Epithelial cell of proximal tubule (primary cell): ENCODE results near the gene GPC2. TPM values are rescaled to one million over a fixed set of nuclear protein-coding genes. Genes with fewer than 3 reads are reported as not detected.
"Not testable (repeated sequence)": the region's sequence is repeated elsewhere in the genome, so short reads cannot be mapped to it uniquely, and the experiment has no call there.

ENCODE experiments used
- DNase-seq: peaks from one replicate; pipeline ENCODE4 v3.0.0-alpha.2; 2011; ENCODE audit warnings: low read depth
- H3K4me3 ChIP-seq: 2 replicates; pipeline ENCODE4 v1.5.1; 2011; ENCODE audit warnings: low read depth, mild to moderate bottlenecking, low read length
- CTCF ChIP-seq: conservative IDR thresholded peaks from 2 replicates; pipeline ENCODE4 v1.5.1; 2012; ENCODE audit warnings: low read depth, mild to moderate bottlenecking, low read length
- total RNA-seq: library from RNA; depleted of rRNA; stranded (reverse); fragments of >200 nt; gene quantifications from 2 replicates; pipeline ENCODE4 v1.2.3, GENCODE V29; 2015

The GPC2 gene
- total RNA-seq, 1 donor from 2014 or later, result 11.0 TPM

- no peak for DNase-seq
- no peak overlapping the region for H3K4me3 ChIP-seq
- no peak for TF ChIP-seq CTCF
Measured at GRCh38 chr7:100219271-100219737, 42.1 kb upstream of the GPC2 start.

GRCh38 chr7:100217934-100218333 is 40.8 kb upstream of the GPC2 start:
- not testable (repeated sequence) for DNase-seq, H3K4me3 ChIP-seq
- TF ChIP-seq CTCF, result peak; percentile 45

- no peak for DNase-seq
- no peak for TF ChIP-seq CTCF
- H3K4me3 ChIP-seq, result no peak overlapping the region
Measured at GRCh38 chr7:100215895-100216294, 38.7 kb upstream of the GPC2 start.

- DNase-seq, H3K4me3 ChIP-seq: not testable (repeated sequence)
Measured at GRCh38 chr7:100214356-100214755, 37.2 kb upstream of the GPC2 start.

- TF ChIP-seq CTCF, result no peak
- no peak overlapping the region for H3K4me3 ChIP-seq
- no peak for DNase-seq
Measured at GRCh38 chr7:100213672-100214071, 36.5 kb upstream of the GPC2 start.

- TF ChIP-seq CTCF, result no peak
- no peak for DNase-seq
- H3K4me3 ChIP-seq, result no peak overlapping the region
Measured at GRCh38 chr7:100212631-100213286, 35.6 kb upstream of the GPC2 start.

- H3K4me3 ChIP-seq, result no peak overlapping the region
- DNase-seq, result no peak
- TF ChIP-seq CTCF, result no peak
Measured at GRCh38 chr7:100211342-100211780, 34.2 kb upstream of the GPC2 start.
